NB4 (cell line): ENCODE results near the gene AQP1.

Source experiments
- DNase-seq: peaks from one replicate; pipeline ENCODE4 v3.0.0; 2010; ENCODE audit warnings: low read depth
- H3K4me3 ChIP-seq: one replicate; pipeline ENCODE4 v1.5.1; 2011; ENCODE audit warnings: mild to moderate bottlenecking, low read depth, low read length, moderate library complexity
- CTCF ChIP-seq: IDR thresholded peaks from one replicate; pipeline ENCODE4 v1.5.1; 2012; ENCODE audit warnings: low read depth, low read length
- MAX ChIP-seq: IDR thresholded peaks from 2 replicates; pipeline ENCODE4 v1.6.1; 2011; ENCODE audit warnings: low read depth, low read length
- MYC ChIP-seq: IDR thresholded peaks from 2 replicates; pipeline ENCODE4 v1.6.1; 2011; ENCODE audit warnings: low read depth, low read length
- POLR2A ChIP-seq: IDR thresholded peaks from 2 replicates; pipeline ENCODE4 v1.6.1; 2011; ENCODE audit warnings: mild to moderate bottlenecking; ENCODE audit not compliant: insufficient read length; ENCODE audit errors: extremely low read depth

The AQP1 gene

GRCh38 chr7:30950197-30950596 is 38.5 kb downstream of the AQP1 start:
- no peak for DNase-seq
- TF ChIP-seq CTCF = no peak
- no peak for TF ChIP-seq POLR2A
- no peak for TF ChIP-seq MAX
- TF ChIP-seq MYC = no peak
- H3K4me3 ChIP-seq = no peak overlapping the region

GRCh38 chr7:30954914-30955313 is 43.3 kb downstream of the AQP1 start:
- H3K4me3 ChIP-seq = no peak overlapping the region
- DNase-seq = no peak
- TF ChIP-seq MAX (no peak), MYC (no peak), POLR2A (no peak), CTCF (no peak)

- TF ChIP-seq CTCF = no peak
- no peak for TF ChIP-seq POLR2A
- no peak for TF ChIP-seq MAX
- no peak for TF ChIP-seq MYC
- no peak for DNase-seq
- H3K4me3 ChIP-seq = no peak overlapping the region
Observed at GRCh38 chr7:30956704-30957103, 45.1 kb downstream of the AQP1 start.

- TF ChIP-seq CTCF (no peak), POLR2A (no peak), MAX (no peak), MYC (no peak)
- H3K4me3 ChIP-seq = no peak within 1 kb of the TSS
- DNase-seq = no peak
Observed at GRCh38 chr7:30963842-30964241, 52.2 kb downstream of the AQP1 start, which contains the start of gene GHRHR. Gene GHRHR (plus strand): TSS chr7:30963953. CDS start chr7:30964069, 116 bp downstream.

GRCh38 chr7:30965372-30965771 is 53.7 kb downstream of the AQP1 start:
- no peak for DNase-seq
- no peak overlapping the region for H3K4me3 ChIP-seq
- TF ChIP-seq CTCF = no peak
- TF ChIP-seq MAX = no peak
- no peak for TF ChIP-seq POLR2A
- no peak for TF ChIP-seq MYC

GRCh38 chr7:30965883-30966282 is 54.2 kb downstream of the AQP1 start:
- H3K4me3 ChIP-seq = no peak overlapping the region
- TF ChIP-seq MAX = no peak
- TF ChIP-seq CTCF = no peak
- no peak for TF ChIP-seq MYC
- no peak for TF ChIP-seq POLR2A
- DNase-seq = no peak
